Testis (tissue), 2 donors: Measurements from ENCODE around the gene SPEN.

Source experiments
- CTCF ChIP-seq, 3 experiments: fragments of 450-650 bp in 2 of 3; fragments of 200-600 bp in 1 of 3; sonication (generic) in 1 of 3; IDR thresholded peaks; one replicate each; pipeline ENCODE4 v1.5.1; 2016 to 2019; ENCODE audit warnings: antibody characterized with exemption in 3 of 3, mild to moderate bottlenecking in 2 of 3, moderate library complexity in 1 of 3
- POLR2A ChIP-seq: fragments of 450-650 bp; IDR thresholded peaks from one replicate; pipeline ENCODE4 v1.6.1; 2017; ENCODE audit warnings: antibody characterized with exemption, mild to moderate bottlenecking, moderate library complexity

GRCh38 chr1:15939181-15940109, 91.9 kb downstream of the SPEN start:
- TF ChIP-seq CTCF (IDR thresholded peaks at IDR 0.05), result no peak
- TF ChIP-seq POLR2A, result no peak
